ENCODE results near the gene MED25.

Gene MED25

DNA sequence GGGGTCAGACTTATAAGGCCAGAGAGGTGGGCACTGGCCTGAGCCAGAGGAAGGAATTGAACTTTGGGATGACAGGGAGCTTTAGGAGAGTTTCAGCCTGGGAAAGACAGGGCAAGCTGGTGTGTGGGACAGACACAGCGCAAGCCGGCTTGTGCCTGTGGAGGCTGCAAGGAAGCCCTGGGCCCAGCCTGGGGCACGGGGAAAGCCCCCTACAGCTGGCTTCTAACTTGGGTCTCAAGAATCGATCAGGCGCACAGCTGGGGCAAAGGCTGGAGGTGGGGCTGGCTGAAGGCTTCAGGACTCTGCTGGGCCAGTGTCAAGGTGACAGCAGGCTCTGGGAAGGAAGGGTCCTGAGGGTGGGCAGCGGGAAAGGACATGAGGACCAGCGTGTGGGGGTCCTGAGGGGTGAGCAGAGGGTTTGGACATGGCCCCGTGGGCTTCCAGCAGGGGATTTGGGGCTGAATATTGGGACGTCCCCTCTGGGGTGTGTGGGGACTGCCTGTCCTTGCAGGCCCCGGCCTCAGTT lies 35.8 kb downstream of the MED25 start:
- DNase-seq (ENCODE audit: low spot score), result no peak
- ChIA-PET POLR2A (ENCODE audit: low non-redundant PET) (no interaction called here), CTCF (no interaction called here)
- peak overlapping the region; percentile 71 for H3K27ac ChIP-seq
- TF ChIP-seq, protein P1, sequence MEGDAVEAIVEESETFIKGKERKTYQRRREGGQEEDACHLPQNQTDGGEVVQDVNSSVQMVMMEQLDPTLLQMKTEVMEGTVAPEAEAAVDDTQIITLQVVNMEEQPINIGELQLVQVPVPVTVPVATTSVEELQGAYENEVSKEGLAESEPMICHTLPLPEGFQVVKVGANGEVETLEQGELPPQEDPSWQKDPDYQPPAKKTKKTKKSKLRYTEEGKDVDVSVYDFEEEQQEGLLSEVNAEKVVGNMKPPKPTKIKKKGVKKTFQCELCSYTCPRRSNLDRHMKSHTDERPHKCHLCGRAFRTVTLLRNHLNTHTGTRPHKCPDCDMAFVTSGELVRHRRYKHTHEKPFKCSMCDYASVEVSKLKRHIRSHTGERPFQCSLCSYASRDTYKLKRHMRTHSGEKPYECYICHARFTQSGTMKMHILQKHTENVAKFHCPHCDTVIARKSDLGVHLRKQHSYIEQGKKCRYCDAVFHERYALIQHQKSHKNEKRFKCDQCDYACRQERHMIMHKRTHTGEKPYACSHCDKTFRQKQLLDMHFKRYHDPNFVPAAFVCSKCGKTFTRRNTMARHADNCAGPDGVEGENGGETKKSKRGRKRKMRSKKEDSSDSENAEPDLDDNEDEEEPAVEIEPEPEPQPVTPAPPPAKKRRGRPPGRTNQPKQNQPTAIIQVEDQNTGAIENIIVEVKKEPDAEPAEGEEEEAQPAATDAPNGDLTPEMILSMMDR (conservative IDR thresholded peaks at IDR 0.05; ENCODE audit: low read depth), result no peak

GRCh38 chr19:49854378-49855263 lies 36.5 kb downstream of the MED25 start:
- DNase-seq (ENCODE audit: low spot score), result no peak
- peak overlapping the region; percentile 71 for H3K27ac ChIP-seq
- ChIA-PET CTCF (no interaction called here), POLR2A (ENCODE audit: low non-redundant PET) (no interaction called here)
- TF ChIP-seq, protein P1 (conservative IDR thresholded peaks at IDR 0.05; ENCODE audit: low read depth), result no peak

GRCh38 chr19:49855277-49855675 lies 37.2 kb downstream of the MED25 start:
- TF ChIP-seq, protein P1 (conservative IDR thresholded peaks at IDR 0.05; ENCODE audit: low read depth), result no peak
- peak overlapping the region; percentile 71 for H3K27ac ChIP-seq
- ChIA-PET CTCF (no interaction called here), POLR2A (ENCODE audit: low non-redundant PET) (no interaction called here)
- DNase-seq (ENCODE audit: low spot score), result no peak

DNA sequence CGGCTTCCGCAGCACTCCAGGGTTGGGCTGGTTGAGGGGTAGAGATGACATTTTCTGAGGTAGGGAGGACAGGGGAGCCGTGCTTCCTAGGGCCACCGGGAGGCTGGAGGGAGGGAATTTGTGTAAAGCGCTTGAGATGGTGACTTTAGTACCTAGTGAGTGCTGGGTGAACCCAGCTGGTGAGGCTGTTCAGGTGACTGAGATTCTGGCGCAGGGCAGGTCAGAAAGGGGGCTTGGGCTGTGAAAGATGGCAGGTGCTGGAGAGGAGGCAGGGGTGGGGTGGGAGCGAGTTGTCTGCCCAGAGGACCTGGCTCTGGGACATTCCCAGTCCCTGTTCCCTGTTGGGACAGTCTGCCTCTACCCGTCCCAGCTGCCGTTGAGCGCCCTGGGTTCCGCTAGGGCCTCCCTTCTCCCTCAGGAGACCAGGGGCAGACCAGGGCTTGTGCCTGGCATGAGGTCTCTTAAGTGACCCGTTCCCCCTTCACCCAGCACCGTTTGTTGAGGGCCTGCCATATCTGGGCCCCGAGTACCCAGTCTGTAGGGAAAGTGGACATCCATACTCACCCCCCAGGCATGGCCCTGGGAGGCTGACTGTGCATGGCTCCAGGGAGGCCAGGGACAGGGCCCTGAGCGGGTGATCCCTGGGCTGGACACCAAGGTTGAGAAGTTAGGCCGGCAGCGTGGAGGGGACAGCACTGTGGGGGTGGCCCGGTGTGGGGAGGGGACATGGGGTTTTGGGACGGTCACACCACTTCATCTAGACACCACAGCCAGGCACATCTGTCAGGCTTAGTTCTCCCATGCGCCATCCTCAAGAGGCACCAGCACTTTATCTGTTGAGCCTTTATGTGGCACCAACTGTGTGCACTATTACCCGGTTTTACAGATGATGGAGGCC lies 37.8 kb downstream of the MED25 start:
- POLR2A ChIA-PET (ENCODE audit: low non-redundant PET), result no interaction called here
- no peak for DNase-seq (ENCODE audit: low spot score)
- H3K27ac ChIP-seq, result peak overlapping the region; percentile 71
- TF ChIP-seq, protein P1 (conservative IDR thresholded peaks at IDR 0.05; ENCODE audit: low read depth), result no peak
- CTCF ChIA-PET, result no interaction called here

DNA sequence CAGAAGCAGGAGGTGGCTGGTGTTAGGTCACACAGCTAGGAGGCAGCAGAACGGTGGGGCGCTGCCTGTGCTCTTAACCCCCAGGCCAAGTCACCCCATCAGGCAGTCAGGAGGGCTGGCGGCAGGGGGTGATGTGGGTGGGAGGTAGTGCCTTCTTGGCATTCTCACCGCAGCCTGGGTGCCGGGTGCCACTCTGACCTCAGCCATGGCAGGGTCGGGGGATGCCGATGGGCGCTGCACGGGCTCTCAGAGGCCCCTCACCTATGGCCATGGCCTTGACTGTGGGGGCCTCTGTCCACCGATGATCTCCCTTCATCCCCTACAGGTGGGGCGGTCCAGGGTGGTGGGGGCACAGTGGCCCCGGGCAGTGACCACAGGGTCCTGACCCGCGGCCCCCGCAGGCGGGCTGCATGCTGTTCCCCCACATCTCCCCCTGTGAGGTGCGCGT lies 38.5 kb downstream of the MED25 start:
- POLR2A ChIA-PET (ENCODE audit: low non-redundant PET), result no interaction called here
- TF ChIP-seq, protein P1 (conservative IDR thresholded peaks at IDR 0.05; ENCODE audit: low read depth), result no peak
- CTCF ChIA-PET, result no interaction called here
- no peak for DNase-seq (ENCODE audit: low spot score)
- peak overlapping the region; percentile 71 for H3K27ac ChIP-seq

Data from RWPE1 (cell line).